Adrenal gland (tissue), 5 donors: ENCODE results near the gene RHOBTB1.

ENCODE experiments used
- POLR2A ChIP-seq, 2 donors: fragments of 450-650 bp; IDR thresholded peaks; one replicate each; pipeline ENCODE4 v1.6.1; 2017; ENCODE audit warnings: antibody characterized with exemption in 2 of 2, mild to moderate bottlenecking in 2 of 2, moderate library complexity in 1 of 2
- TF ChIP-seq, protein P1 (sequence below), 6 experiments: fragments of 450-650 bp in 4 of 6; fragments of 200-600 bp in 2 of 6; sonication (generic) in 1 of 6; IDR thresholded peaks; 1 replicate in 5 of 6; 2 replicates in 1 of 6; pipeline versions ENCODE4 v1.5.1 to v1.8.0; 2016 to 2021; ENCODE audit warnings: antibody characterized with exemption in 6 of 6, mild to moderate bottlenecking in 2 of 6, moderate library complexity in 1 of 6
- donor health status: DM: no; HTN: no; CAD: no.

DNA sequence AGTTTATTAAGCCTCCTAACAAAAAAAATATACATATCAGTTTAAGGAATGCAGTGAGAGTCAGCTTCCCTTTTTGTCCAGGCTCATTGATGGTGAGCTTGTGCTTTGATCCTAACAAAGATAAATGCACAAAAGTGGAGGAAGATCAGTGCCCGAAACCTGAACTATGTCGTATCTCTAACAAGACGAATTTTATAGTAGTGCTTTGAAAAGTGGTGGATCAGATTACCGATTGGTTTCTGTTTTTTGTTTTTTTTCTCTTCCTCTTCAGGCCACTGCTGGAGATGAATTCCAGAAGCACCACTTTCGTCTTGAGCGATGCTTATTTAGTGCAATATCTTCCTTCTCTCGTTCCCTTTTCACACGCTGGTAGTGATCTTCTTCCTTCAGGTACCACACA, 72.8 kb downstream of the RHOBTB1 start:
- TF ChIP-seq, protein P1, sequence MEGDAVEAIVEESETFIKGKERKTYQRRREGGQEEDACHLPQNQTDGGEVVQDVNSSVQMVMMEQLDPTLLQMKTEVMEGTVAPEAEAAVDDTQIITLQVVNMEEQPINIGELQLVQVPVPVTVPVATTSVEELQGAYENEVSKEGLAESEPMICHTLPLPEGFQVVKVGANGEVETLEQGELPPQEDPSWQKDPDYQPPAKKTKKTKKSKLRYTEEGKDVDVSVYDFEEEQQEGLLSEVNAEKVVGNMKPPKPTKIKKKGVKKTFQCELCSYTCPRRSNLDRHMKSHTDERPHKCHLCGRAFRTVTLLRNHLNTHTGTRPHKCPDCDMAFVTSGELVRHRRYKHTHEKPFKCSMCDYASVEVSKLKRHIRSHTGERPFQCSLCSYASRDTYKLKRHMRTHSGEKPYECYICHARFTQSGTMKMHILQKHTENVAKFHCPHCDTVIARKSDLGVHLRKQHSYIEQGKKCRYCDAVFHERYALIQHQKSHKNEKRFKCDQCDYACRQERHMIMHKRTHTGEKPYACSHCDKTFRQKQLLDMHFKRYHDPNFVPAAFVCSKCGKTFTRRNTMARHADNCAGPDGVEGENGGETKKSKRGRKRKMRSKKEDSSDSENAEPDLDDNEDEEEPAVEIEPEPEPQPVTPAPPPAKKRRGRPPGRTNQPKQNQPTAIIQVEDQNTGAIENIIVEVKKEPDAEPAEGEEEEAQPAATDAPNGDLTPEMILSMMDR (IDR thresholded peaks at IDR 0.05) = no peak
- no peak for TF ChIP-seq POLR2A (IDR thresholded peaks at IDR 0.05)
